ENCODE data around the gene LRIG2.

- TF ChIP-seq POLR2A (IDR thresholded peaks at IDR 0.05; ENCODE audit: low read depth, low read length) (no peak), POLR2AphosphoS5 (IDR thresholded peaks at IDR 0.05; ENCODE audit: insufficient read depth, low read depth, low read length) (no peak), CTCF (IDR thresholded peaks at IDR 0.05; ENCODE audit: extremely low read depth in 1 of 2, insufficient read depth in 1 of 2, low read depth in 1 of 2, low read length in 2 of 2) (no peak)
Observed at GRCh38 chr1:113129529-113130185, 56.7 kb downstream of the LRIG2 start.
